H1 (cell line): ENCODE results near the gene WNT5A. TPM values are rescaled to one million over a fixed set of nuclear protein-coding genes. Genes with fewer than 3 reads are reported as not detected.

Experiments used
- ASH2L ChIP-seq: fragments of 200-600, 300-600 bp; sonication (generic); IDR thresholded peaks from one replicate; pipeline ENCODE4 v1.7.1; 2017; ENCODE audit warnings: low read length
- CBX5 ChIP-seq: fragments of 300-800, 300-1000 bp; sonication (generic); IDR thresholded peaks from 2 replicates; pipeline ENCODE4 v1.7.1; 2016; ENCODE audit warnings: antibody characterized with exemption, low read length, low read depth
- CHD2 ChIP-seq: IDR thresholded peaks from 2 replicates; pipeline ENCODE4 v1.6.1; 2012; ENCODE audit warnings: low read length, improper control_type of control experiment
- KDM5A ChIP-seq: fragments of 200-600 bp; IDR thresholded peaks from 2 replicates; pipeline ENCODE4 v1.7.1; 2012; ENCODE audit warnings: mild to moderate bottlenecking, low read length, inconsistent platforms, mixed read lengths
- RNF2 ChIP-seq: fragments of 200-900, 300-1000 bp; sonication (generic); IDR thresholded peaks from 2 replicates; pipeline ENCODE4 v1.7.1; 2016; ENCODE audit warnings: borderline replicate concordance, low read depth, mild to moderate bottlenecking, antibody characterized with exemption, low read length; ENCODE audit not compliant: poor library complexity, severe bottlenecking; ENCODE audit errors: missing control alignments
- SIX5 ChIP-seq: IDR thresholded peaks from 2 replicates; pipeline ENCODE4 v1.6.1; 2011; ENCODE audit warnings: mild to moderate bottlenecking, low read depth, low read length
- polyA plus RNA-seq, 7 experiments: library from polyadenylated mRNA; depleted of rRNA in 3 of 7; stranded (reverse) in 5 of 7; unstranded in 2 of 7; fragments of >200 nt in 5 of 7; fragments of 200-250 nt in 2 of 7; gene quantifications; 1 replicate in 5 of 7; 2 replicates in 1 of 7; 4 replicates in 1 of 7; pipeline versions ENCODE4 v1.2.1 to v1.2.3, GENCODE V29; 2011 to 2013; ENCODE audit warnings: missing spikeins in 2 of 7, mixed read lengths in 2 of 7
- total RNA-seq: library from RNA; stranded (reverse); fragmentation: NEBNext Ultra II Directional; extraction: Animal tissue kit (Norgen Biotek cat#: 25700); gene quantifications from 2 replicates; pipeline ENCODE4 v1.2.1, GENCODE V29; 2021
- TF ChIP-seq, protein P1 (sequence below): fragments of 300-600 bp; sonication (generic); IDR thresholded peaks from 2 replicates; pipeline ENCODE4 v1.7.1; 2012; ENCODE audit warnings: low read length, moderate library complexity, mild to moderate bottlenecking, inconsistent platforms; ENCODE audit not compliant: insufficient replicate concordance

Gene WNT5A
- total and polyA plus RNA-seq, 2 of the 8 experiments (the other 6 are each of a cell fraction or from before 2014, with no cell fraction given), result 3.9 to 5.6 TPM

DNA sequence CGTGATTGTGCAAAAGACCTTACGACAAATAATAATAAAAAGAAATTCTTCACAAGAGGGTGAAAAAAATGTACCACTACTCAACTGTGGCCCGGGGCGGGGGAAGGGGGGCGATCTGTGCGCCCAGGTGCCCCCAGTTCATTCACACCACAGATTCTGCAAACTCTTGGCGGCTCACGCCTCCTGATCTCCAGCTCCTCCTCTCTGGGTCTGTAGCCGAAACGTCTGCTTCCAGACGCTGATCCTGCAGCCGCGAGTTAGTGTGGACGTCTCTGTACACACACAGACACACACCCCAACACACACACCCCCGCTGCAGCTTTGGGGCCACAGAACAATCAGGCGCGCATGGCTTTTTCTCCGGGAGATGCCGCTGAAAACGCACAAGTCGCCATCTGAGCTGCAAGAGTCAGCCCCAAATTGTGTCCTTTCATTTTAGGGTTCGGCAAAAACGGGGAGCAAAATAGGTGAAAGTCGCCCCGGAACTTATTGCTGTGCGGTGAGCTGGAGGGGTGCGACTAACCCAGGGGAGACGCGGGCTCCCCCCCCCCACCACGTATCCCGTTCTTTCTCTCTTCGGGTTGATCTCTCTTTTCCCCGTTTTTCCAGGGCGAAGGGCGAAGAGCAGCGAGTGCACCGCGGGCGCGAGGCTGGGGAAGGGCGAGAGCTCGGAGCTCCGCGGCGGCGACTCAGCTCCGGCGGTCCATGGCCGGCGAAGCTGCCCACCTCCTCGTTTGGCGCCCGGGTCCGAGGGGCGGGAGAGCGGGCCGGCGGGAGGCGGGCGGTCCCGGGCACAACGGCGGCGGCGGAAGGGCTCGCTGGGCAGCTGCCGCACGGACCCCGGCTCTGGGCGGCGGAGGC is 505 bp upstream of the WNT5A start (continued):
- TF ChIP-seq, protein P1, sequence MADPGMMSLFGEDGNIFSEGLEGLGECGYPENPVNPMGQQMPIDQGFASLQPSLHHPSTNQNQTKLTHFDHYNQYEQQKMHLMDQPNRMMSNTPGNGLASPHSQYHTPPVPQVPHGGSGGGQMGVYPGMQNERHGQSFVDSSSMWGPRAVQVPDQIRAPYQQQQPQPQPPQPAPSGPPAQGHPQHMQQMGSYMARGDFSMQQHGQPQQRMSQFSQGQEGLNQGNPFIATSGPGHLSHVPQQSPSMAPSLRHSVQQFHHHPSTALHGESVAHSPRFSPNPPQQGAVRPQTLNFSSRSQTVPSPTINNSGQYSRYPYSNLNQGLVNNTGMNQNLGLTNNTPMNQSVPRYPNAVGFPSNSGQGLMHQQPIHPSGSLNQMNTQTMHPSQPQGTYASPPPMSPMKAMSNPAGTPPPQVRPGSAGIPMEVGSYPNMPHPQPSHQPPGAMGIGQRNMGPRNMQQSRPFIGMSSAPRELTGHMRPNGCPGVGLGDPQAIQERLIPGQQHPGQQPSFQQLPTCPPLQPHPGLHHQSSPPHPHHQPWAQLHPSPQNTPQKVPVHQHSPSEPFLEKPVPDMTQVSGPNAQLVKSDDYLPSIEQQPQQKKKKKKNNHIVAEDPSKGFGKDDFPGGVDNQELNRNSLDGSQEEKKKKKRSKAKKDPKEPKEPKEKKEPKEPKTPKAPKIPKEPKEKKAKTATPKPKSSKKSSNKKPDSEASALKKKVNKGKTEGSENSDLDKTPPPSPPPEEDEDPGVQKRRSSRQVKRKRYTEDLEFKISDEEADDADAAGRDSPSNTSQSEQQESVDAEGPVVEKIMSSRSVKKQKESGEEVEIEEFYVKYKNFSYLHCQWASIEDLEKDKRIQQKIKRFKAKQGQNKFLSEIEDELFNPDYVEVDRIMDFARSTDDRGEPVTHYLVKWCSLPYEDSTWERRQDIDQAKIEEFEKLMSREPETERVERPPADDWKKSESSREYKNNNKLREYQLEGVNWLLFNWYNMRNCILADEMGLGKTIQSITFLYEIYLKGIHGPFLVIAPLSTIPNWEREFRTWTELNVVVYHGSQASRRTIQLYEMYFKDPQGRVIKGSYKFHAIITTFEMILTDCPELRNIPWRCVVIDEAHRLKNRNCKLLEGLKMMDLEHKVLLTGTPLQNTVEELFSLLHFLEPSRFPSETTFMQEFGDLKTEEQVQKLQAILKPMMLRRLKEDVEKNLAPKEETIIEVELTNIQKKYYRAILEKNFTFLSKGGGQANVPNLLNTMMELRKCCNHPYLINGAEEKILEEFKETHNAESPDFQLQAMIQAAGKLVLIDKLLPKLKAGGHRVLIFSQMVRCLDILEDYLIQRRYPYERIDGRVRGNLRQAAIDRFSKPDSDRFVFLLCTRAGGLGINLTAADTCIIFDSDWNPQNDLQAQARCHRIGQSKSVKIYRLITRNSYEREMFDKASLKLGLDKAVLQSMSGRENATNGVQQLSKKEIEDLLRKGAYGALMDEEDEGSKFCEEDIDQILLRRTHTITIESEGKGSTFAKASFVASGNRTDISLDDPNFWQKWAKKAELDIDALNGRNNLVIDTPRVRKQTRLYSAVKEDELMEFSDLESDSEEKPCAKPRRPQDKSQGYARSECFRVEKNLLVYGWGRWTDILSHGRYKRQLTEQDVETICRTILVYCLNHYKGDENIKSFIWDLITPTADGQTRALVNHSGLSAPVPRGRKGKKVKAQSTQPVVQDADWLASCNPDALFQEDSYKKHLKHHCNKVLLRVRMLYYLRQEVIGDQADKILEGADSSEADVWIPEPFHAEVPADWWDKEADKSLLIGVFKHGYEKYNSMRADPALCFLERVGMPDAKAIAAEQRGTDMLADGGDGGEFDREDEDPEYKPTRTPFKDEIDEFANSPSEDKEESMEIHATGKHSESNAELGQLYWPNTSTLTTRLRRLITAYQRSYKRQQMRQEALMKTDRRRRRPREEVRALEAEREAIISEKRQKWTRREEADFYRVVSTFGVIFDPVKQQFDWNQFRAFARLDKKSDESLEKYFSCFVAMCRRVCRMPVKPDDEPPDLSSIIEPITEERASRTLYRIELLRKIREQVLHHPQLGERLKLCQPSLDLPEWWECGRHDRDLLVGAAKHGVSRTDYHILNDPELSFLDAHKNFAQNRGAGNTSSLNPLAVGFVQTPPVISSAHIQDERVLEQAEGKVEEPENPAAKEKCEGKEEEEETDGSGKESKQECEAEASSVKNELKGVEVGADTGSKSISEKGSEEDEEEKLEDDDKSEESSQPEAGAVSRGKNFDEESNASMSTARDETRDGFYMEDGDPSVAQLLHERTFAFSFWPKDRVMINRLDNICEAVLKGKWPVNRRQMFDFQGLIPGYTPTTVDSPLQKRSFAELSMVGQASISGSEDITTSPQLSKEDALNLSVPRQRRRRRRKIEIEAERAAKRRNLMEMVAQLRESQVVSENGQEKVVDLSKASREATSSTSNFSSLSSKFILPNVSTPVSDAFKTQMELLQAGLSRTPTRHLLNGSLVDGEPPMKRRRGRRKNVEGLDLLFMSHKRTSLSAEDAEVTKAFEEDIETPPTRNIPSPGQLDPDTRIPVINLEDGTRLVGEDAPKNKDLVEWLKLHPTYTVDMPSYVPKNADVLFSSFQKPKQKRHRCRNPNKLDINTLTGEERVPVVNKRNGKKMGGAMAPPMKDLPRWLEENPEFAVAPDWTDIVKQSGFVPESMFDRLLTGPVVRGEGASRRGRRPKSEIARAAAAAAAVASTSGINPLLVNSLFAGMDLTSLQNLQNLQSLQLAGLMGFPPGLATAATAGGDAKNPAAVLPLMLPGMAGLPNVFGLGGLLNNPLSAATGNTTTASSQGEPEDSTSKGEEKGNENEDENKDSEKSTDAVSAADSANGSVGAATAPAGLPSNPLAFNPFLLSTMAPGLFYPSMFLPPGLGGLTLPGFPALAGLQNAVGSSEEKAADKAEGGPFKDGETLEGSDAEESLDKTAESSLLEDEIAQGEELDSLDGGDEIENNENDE, result no peak
- TF ChIP-seq ASH2L (no peak), CHD2 (no peak), RNF2 (no peak), KDM5A (no peak), CBX5 (no peak), SIX5 (no peak)
